ENCODE data around the gene HOXB1.

Gene HOXB1

GRCh38 chr17:48567209-48567608 lies 36.4 kb upstream of the HOXB1 start:
- no peak for DNase-seq

DNA sequence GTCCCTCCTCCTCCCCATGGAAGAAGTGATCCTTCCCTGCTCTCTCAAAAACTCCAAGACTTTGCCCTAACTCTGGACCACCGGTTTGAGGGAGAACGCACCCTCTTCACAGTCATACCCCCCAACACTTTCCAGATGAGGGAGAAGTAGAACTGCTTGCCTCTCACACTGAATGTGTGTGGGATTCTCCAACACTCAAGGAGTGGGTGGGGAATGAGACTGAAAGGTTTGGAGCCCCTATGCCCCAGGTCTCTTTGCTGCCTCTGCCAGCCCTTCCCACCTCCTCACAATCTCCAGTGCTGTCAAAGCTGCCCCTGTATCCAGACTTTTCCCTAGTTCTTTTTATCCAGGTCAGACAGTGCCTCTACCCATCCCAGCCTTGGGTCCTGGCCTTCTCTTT lies 35.9 kb upstream of the HOXB1 start:
- DNase-seq = no peak

- no peak for DNase-seq
These were observed 35.3 kb upstream of the HOXB1 start for GRCh38 chr17:48565925-48566710.

GRCh38 chr17:48565022-48565554 lies 34.3 kb upstream of the HOXB1 start:
- DNase-seq = no peak

DNA sequence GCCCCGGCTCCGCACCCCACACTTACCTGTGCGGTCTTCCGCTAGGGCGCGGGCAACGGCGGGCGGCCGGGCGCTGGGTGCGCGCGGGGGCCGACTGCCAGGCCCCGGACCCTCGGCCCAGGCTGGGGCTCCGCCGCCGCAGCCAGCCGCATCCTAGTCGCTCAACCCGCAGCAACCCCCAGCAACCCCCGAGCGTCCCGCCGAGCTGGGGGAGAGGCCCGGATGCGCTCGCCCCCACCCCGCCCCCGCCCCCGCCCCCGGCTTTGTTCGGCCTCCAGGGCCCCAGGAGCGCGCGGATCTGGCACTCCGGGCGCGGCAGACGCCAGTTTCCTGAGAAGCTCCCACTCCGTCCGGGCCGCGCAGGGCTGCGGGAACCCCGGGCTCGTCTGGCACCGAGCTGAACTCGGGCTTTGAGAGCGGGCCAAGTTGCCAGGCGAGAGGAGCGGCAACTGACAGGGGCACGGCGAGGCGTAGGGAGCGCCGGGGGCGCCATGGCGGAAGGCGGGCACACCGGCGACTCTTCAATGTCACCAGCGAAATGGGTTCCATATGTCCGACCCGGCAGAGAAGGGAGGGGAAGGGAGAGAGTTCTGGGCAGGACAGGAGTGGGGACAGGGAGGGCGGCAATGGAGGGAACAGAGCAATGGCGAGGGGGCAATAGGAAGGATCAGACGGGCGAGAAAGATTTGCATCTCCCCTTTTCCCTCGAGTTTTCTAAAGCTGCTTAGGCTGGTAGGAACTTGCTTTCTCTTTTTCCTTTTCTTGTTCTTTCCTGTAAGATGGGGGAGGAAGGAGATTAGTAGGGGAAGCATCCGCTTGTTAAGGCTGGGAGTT lies 33.6 kb upstream of the HOXB1 start:
- DNase-seq = no peak

DNA sequence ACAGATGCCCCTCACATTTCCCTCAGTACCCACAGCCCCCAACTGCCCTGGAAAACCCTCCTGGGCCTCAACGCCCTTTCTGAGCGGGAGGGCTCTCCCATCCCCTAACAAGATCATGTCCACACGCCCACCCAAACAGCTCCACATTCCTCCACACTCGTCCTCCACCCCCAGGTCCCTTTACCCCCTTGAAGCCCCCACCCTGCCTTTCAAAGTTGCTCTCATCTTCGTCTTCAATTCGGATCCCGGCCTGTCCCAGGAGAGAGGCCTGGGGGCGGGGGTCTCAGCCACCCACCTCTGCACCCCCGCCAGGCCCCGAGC lies 33.0 kb upstream of the HOXB1 start:
- no peak for DNase-seq

GRCh38 chr17:48563385-48563838 lies 32.6 kb upstream of the HOXB1 start:
- no peak for DNase-seq

- no peak for DNase-seq
These were observed 32.1 kb upstream of the HOXB1 start for GRCh38 chr17:48562934-48563333.

DNA sequence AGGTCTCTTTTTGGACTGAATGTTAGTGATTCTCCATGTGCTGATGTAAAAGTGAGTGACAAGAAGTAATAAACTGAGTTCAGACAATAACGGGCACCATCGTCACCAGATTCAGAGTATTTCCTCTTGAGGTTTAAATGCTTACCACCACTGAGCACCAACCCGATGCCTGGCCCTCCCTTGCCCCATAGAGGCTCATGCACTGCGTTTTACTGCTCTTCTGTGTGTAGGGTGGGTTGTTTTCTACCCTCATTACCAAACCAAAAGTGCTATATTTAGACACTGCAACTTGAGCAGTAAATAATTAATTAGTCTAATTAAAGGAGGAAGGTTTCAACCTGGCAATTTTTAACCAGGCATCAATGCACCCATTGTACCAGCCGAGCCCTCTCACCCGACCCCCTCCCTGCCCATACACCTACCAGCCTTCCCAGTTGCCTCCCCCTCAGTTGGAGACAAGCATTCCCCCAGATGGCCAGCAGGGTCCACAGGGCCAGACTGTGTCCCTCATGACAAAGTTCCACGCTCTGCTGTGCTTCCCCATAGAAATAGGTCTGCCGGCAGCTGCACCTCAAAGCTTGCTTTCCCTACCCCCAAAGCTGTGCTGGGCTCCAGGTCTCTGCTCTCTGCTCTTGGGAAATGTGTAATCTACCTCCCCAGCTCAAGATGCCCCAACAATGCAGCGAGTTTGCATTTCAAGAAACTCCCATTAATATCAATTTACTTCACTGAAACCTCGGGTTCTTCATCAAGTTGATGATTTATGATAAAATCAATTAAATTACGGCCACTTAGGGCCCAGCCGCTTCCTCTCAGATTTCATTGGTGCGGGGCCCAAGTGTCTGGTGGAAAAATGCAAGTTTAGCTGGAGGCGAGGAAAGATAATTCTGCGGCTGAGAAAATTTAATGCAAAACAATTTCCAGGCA lies 31.3 kb upstream of the HOXB1 start:
- no peak for DNase-seq

DNA sequence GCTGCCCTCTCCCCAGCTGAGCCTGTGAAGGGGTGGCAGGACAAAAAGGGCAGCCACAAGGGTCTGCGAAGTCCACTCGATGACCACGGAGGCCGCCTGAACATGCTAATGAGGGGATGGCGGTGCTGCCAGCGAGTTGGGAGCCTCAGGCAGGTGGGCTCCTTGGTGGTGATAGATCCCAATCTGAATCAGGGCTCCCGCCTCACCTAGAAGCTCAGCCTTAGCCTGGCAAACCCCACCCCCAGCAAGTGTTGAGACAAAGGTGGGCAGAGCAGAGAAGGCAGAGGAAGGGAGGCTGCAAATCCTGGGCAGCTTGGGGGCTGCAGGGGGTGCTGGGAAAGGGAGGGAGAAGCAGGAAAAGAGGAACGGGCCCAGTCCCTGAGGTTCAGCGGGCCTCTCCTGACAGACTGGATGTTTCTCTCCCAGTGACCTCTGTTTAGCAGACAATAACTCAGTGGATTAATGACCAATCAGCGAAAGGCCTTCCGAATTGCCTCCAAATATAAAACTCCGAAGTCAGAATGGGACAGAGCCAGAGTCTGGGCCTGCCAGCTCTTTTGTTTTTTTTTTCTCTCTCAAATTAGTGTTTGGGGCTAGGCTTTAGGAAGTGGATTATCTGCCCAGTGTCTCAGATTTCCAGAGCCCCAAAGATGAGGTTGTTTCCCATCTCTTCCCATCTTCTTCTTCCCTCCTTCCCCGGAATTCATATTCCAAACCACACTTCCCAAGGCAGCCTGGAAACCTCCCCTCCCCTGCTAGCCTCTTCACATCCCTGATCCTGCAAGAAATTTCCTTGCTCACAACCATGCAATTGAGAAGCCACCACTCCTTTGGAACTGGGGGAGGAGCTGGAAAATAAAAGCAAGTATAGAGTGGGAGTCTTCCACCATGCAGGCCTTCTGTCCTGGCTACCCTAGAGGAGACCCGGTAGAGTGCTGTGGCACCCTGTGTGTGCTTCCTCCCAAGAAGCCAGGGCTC lies 29.3 kb upstream of the HOXB1 start:
- no peak for DNase-seq

GRCh38 chr17:48559122-48559839 lies 28.5 kb upstream of the HOXB1 start:
- DNase-seq = no peak

DNA sequence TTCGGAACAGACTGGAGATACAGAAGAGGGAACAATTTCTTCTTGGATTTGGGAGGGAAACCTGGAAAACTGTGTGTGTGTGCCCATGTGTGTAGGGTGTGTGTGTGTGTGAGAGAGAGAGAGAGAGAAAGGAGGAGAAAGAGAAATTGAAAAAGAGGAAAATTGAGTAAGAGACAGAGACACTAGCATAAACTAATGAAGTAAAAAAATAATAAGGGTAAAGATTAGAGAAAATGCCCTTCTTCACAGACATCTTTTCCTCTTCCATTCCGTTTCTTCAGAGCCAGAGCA lies 28.0 kb upstream of the HOXB1 start:
- no peak for DNase-seq

GRCh38 chr17:48558057-48558830 lies 27.4 kb upstream of the HOXB1 start:
- DNase-seq = no peak

GRCh38 chr17:48556576-48557401 lies 26.0 kb upstream of the HOXB1 start:
- no peak for DNase-seq

DNA sequence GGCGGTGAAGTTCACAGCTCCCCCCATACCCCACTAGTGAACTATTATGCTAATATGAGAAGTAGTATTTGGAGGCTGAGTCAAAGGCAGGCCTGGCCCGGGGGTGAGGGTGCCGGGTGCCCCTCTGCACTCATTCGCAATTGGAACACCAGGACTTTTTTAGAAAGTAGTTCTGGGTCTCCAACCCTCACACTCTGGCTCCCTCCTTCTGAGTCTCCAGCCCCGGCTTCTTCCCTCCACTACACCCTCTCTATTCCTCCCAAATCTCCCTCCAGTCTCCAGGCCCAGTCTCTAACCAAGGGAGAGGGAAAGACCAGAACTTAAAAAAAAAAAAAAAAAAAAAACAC lies 25.4 kb upstream of the HOXB1 start:
- DNase-seq = no peak

DNA sequence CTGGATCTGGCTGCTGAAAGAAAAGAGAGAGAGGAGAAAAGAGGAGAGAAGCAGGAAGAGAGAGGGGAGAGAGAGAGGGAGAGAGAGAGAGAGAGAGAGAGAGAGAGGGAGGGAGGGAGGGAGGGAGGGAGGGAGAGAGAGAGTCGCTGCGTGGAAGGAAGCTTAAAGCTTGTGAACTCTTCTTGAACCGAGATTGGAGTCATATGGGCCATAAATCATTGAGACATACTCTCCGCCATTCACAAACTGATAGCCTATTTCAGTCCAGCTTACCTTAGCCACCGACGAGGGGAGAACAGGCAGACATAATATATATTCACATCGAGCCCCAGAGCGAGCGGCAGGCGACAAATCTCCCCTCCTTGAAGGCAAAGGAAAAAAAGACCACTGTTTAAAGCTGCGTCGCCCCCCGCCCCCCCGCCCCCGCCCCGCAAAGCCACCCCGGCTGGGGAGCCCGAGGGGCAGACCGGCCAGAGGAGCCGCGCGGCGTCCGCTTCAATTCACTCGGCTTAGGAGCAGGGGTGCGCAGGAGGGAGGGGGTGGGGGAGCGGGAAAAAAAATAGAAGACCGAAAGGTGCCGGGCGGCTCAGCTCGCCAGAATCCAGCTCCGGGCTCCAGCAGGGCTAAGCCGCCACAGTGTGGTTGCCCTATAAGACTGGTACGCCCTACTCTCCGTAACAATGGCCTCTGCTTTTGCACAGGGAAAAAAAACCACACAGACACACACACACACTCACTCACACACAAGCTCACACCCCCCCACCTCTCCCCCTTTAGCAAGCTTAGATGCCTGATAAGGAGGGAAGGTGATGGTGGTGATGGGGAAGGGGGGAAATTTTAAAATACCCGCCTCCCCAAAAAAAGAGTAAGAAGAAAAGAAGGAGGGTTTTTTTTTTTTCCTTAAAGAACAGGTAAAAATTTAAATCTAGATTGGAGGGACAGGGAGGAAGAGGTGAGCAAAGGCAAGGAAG lies 24.7 kb upstream of the HOXB1 start:
- no peak for DNase-seq

DNA sequence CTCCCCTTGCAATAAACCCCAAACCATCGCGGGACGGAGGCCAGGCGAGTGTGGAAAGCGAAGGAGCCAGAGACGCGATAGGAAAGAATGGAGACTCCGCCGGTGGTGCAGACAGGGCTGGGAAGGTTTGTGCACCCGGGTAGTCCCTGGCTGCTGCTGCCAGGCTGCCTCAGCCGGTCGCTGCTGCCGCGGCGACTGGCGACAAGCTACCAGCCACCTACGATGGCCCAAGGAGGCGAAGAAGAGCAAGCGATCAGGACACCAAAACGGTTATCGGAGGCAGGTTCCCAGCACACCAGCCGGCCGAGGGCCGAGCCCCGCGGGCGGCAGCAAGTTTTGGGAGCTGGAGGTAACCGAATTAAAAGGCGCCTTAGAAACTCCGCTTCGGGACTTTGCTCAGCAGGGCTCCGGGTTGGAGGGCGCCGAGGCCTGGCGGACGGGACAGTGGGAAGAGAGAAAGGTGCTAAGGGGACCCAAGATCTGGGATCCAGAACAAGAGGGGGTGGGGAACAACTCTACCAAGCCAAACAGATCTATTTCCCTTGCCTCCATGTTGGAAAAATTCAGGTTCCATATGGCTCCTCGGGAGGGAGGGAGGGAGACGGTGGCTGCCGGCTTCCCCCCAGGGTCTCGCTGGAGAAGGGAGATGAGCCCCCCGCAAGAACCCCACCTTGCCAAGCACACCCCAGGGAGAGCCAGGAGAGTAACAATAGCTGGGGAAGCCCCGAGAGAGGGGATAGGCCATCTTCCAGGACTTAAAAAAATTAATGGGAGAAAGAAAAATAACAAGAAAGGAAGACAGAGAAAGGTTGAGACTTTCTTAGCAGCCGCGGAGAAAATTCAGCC lies 23.8 kb upstream of the HOXB1 start:
- DNase-seq = no peak

Data from activated T-cell treated with anti-CD3 and anti-CD28 coated beads for 4 hours (primary cell).